Loucy (cell line): Measurements from ENCODE around the gene C2orf92.

Source experiments
- H2AFZ ChIP-seq: fragments of 200-600 bp; sonication (generic); 2 replicates; pipeline ENCODE4 v1.6.0; 2016; ENCODE audit warnings: antibody characterized with exemption, mild to moderate bottlenecking, low read length, moderate library complexity
- H3F3A ChIP-seq: fragments of 200-600 bp; 2 replicates; pipeline ENCODE4 v1.6.0; 2016; ENCODE audit warnings: antibody characterized with exemption, low read depth, mild to moderate bottlenecking
- H3K27me3 ChIP-seq: fragments of 200-600 bp; sonication (generic); 2 replicates; pipeline ENCODE4 v1.6.1; 2014; ENCODE audit warnings: low read length, mild to moderate bottlenecking; ENCODE audit not compliant: insufficient read depth, poor library complexity, severe bottlenecking
- H3K36me3 ChIP-seq: fragments of 200-600 bp; sonication (generic); 2 replicates; pipeline ENCODE4 v1.6.1; 2016; ENCODE audit warnings: low read length; ENCODE audit not compliant: insufficient read depth
- H3K4me1 ChIP-seq: fragments of 200-600 bp; sonication (generic); 2 replicates; pipeline ENCODE4 v1.5.1; 2014; ENCODE audit warnings: low read length, mild to moderate bottlenecking; ENCODE audit not compliant: insufficient read depth, poor library complexity, severe bottlenecking
- H3K4me2 ChIP-seq: fragments of 200-600 bp; sonication (generic); 2 replicates; pipeline ENCODE4 v1.6.0; 2014; ENCODE audit warnings: antibody characterized with exemption, low read length, low read depth, mild to moderate bottlenecking; ENCODE audit not compliant: poor library complexity, severe bottlenecking
- H3K4me3 ChIP-seq: fragments of 200-600 bp; sonication (generic); 2 replicates; pipeline ENCODE4 v1.5.1; 2014; ENCODE audit warnings: low read length, mild to moderate bottlenecking, mixed read lengths; ENCODE audit not compliant: poor library complexity, severe bottlenecking
- H3K79me2 ChIP-seq: fragments of 200-600 bp; sonication (generic); 2 replicates; pipeline ENCODE4 v1.6.1; 2014; ENCODE audit warnings: low read length; ENCODE audit not compliant: insufficient read depth
- H3K9ac ChIP-seq: fragments of 200-600 bp; sonication (generic); 2 replicates; pipeline ENCODE4 v1.6.0; 2014; ENCODE audit warnings: mild to moderate bottlenecking, low read depth, low read length, moderate library complexity; ENCODE audit not compliant: poor library complexity, severe bottlenecking
- H3K9me2 ChIP-seq: fragments of 200-600 bp; sonication (generic); replicated peaks from 2 replicates; pipeline ENCODE4 v1.6.1; 2016; ENCODE audit warnings: low read depth, low read length, mixed read lengths
- H3K9me3 ChIP-seq: fragments of 200-600 bp; sonication (generic); 2 replicates; pipeline ENCODE4 v1.6.1; 2014; ENCODE audit warnings: mild to moderate bottlenecking, antibody characterized with exemption, low read length, low read depth; ENCODE audit not compliant: insufficient read depth
- H4K20me1 ChIP-seq: fragments of 200-600 bp; sonication (generic); 2 replicates; pipeline ENCODE4 v1.6.0; 2014; ENCODE audit warnings: antibody characterized with exemption, low read length, mild to moderate bottlenecking; ENCODE audit not compliant: insufficient read depth, poor library complexity, severe bottlenecking
- CTCF ChIP-seq: fragments of 200-600 bp; sonication (generic); conservative IDR thresholded peaks from 2 replicates; pipeline ENCODE4 v1.5.1; 2014; ENCODE audit warnings: mild to moderate bottlenecking, antibody characterized with exemption, low read length
- EZH2phosphoT487 ChIP-seq: fragments of 200-600 bp; IDR thresholded peaks from 2 replicates; pipeline ENCODE4 v1.6.1; 2018; ENCODE audit warnings: antibody characterized with exemption, mild to moderate bottlenecking, moderate library complexity, borderline replicate concordance

The C2orf92 gene

DNA sequence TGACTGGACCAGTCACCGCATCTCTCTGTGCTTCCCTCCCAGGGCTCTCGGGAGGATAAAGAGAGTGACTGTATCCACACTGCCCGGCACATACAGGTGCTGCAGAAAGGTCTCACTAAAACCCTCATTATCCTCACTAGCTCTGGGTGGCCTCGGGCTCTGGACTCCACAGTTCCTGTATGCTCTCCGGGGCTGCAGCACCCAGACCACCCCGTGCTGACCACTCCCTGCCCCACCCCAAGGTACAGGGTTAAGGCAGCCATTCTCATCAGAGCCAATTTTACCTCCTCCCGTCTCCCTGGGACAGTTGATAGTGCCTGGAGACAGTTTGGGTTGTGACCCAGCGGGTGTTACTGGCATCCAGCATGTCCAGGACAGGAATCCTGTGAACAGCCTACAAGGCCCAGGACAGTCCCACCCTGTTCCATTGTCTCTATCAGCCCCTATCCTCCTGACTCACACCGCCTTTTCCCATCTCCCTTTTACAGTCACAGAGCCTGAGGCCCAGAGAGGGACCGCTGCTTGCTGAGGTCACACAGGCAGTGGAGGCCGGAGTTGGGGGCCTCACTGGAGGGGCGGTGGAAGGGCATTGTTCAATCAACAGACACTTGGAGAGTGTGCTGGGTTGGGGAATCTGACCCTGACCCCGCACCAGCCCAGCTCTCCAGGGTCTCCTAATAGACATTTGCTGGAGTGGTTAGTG is 45.6 kb downstream of the C2orf92 start:
- H3K4me1 ChIP-seq = peaks cover 78% of the 10 kb centered on the region

GRCh38 chr2:97715951-97716694 is 46.6 kb downstream of the C2orf92 start:
- peaks cover 9% of the 10 kb centered on the region; the same call in 1 of the 2 replicates for H3F3A ChIP-seq
- H3K4me1 ChIP-seq = peaks cover 81% of the 10 kb centered on the region
- H3K4me3 ChIP-seq = peak overlapping the region; percentile 95
- peaks cover 5% of the 10 kb centered on the region for H3K27me3 ChIP-seq
- no peaks in the 10 kb centered on the region for H3K9me2 ChIP-seq
- no peaks in the 10 kb centered on the region for H3K9me3 ChIP-seq
- no peak for TF ChIP-seq EZH2phosphoT487
- no peak for TF ChIP-seq CTCF
- H3K36me3 ChIP-seq = peaks cover 9% of the 10 kb centered on the region
- H4K20me1 ChIP-seq = peaks cover 25% of the 10 kb centered on the region
- H3K79me2 ChIP-seq = peaks cover 96% of the 10 kb centered on the region
- H2AFZ ChIP-seq = no peak overlapping the region
- peak overlapping the region; percentile 92 for H3K4me2 ChIP-seq
- peak overlapping the region; percentile 99 for H3K9ac ChIP-seq

More for the DNA sequence above, 45.6 kb downstream of the C2orf92 start:
- Histone ChIP-seq H3K9ac (peak overlapping the region; percentile 99), H3K9me3 (no peaks in the 10 kb centered on the region), H2AFZ (no peak overlapping the region), H3K27me3 (peaks cover 5% of the 10 kb centered on the region), H3K4me2 (peak overlapping the region; percentile 92), H3F3A (peaks cover 9% of the 10 kb centered on the region; the same call in 1 of the 2 replicates), H3K36me3 (peaks cover 4% of the 10 kb centered on the region), H3K4me3 (peak overlapping the region; percentile 95), H3K79me2 (peaks cover 90% of the 10 kb centered on the region), H4K20me1 (peaks cover 17% of the 10 kb centered on the region), H3K9me2 (no peaks in the 10 kb centered on the region)
- TF ChIP-seq EZH2phosphoT487 (no peak), CTCF (no peak)

DNA sequence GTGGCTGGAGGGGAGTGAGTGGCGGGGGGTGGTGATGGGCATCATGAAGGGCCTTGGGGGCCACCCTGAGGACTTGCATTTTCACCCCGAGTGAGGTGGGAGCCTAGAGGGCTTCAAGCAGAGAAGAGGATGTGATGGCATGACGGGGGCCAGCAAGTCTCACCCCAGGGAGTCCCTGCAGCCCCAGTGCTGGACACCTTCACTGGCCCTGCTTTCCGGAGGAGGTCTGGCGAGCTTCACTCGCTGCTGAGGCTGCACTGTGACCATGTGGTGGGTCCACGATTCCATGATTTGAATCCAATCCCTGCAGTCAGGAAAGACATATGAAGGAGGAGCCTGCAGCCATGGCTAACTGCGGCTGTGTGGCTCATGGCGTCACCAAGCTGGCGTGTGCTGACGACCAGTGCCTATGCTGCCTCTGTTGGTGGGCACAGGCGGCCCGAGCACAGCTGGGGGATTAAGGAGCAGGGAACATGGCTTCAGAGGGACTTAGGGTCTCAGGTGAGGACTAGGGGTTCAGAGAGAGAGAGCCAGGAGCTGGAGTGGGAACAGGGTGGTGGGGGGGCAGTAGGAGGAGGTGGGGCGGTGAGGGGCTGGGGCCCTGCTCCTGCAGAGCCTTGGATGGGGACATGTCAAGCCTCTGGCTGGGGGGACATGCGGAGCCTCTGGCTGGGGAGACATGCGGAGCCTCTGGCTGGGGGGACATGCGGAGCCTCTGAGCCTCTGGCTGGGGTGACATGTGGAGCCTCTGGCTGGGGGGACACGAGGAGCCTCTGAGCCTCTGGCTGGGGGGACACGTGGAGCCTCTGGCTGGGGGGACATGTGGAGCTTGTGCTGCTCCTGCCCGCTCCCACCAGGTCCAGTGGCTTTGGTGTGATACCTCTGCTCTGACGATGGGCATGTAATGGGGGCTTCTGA is 47.4 kb downstream of the C2orf92 start:
- H3K9ac ChIP-seq = peak overlapping the region; percentile 99
- peaks cover 9% of the 10 kb centered on the region; the same call in 1 of the 2 replicates for H3F3A ChIP-seq
- H4K20me1 ChIP-seq = peaks cover 26% of the 10 kb centered on the region
- H3K4me3 ChIP-seq = peak overlapping the region; percentile 95
- TF ChIP-seq EZH2phosphoT487 (no peak), CTCF (no peak)
- peaks cover 9% of the 10 kb centered on the region for H3K36me3 ChIP-seq
- peak overlapping the region; percentile 92 for H3K4me2 ChIP-seq
- no peak overlapping the region for H2AFZ ChIP-seq
- H3K27me3 ChIP-seq = peaks cover 5% of the 10 kb centered on the region
- no peaks in the 10 kb centered on the region for H3K9me2 ChIP-seq
- H3K4me1 ChIP-seq = peaks cover 77% of the 10 kb centered on the region
- H3K9me3 ChIP-seq = no peaks in the 10 kb centered on the region
- H3K79me2 ChIP-seq = peaks cover 96% of the 10 kb centered on the region
